ENCODE results near the gene KCNK13.

Gene KCNK13

DNA sequence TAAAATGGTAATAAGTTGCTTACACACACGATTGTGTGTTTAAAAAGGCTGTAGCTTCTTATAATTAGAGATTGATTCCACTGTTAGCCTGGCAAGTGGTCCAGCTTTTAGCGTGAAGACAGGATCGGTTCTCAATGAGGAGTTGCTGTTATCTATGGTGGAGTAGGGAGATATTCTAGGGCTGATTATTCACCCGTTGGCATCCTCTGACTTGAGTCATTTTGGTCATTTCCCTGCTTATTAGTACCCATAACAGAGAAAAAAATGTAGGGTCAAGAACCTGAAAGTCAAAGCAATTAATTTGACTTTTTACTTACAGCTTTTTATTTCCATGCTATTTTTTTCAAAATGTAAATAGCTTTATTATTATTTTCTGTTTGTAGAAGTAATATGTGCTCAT, 76.0 kb downstream of the KCNK13 start:
- no peak for DNase-seq

- DNase-seq, result no peak
These were observed 77.4 kb downstream of the KCNK13 start for GRCh38 chr14:90139199-90139598.

DNA sequence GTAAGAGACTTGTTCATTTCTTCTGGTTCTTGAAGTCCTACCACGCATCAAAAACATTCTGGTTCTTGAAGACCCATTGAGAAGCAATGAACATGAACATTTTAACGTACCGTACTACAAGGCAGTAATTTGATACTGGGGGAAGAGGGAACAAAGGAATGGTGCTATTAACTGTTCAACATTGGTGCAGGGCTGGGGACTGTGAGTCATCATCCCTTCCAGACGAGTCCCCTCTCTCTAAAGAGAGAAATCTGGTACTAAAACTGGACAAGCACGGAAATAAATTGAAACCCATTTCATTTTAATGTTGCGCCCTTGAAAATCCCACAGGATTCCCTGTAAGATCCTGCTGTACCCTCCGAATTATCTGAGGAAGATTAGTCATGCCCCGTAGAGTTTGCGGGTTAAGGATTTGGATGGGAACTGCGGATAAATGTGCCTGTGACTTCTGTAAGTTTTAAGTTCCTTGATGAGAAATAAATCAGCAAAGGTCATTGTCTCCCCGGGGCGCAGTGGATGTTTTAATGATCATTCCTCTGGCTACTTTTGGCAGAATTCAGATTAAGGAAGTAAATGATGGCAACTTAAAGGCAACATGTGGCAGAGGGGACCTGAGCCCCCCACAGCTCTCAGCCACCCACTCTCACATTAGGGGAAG, 78.6 kb downstream of the KCNK13 start:
- DNase-seq, result no peak

GRCh38 chr14:90140956-90141316, 79.1 kb downstream of the KCNK13 start:
- no peak for DNase-seq

DNA sequence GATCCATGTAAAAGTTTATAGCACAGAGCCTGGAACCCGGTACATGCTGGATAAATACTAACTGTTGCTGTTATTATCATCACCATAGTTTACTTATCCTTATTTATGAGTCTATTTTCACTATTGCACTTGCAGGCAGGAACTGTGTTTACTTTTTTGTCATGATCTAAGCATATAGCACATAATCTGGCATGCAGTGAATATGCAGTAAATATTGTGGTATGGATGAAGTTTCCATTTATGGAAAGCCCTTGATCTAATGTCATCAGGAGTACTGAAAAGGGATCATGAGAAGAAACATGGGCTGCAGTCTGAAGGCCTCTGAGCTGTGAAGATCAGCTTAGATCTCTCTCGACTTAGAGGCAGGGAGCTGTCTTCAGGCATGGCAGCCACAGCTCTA, 91.6 kb downstream of the KCNK13 start:
- DNase-seq, result no peak

- DNase-seq, result no peak
These were observed 92.3 kb downstream of the KCNK13 start for GRCh38 chr14:90154110-90154509.

GRCh38 chr14:90159146-90159545, 97.4 kb downstream of the KCNK13 start:
- DNase-seq, result no peak

DNA sequence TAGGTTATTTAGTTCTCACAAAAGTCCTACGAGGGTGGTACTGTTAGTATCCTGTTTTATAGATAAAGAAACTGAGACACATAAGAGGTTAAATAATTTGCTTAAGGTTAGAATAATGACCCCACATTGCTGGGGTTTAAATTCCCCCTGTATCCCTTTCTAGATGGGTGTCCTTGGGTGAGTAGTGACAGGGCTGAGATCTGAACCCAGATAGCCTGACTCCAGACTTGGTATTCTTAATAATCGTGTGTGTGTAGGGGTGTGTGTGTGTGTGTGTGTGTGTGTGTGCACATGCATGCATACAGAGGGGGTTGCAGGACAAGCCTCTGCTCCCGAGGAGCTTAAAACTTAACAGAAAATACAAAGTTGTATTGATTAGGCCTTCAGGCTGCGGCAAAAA, 97.9 kb downstream of the KCNK13 start:
- DNase-seq, result no peak

GRCh38 chr14:90161129-90161528, 99.3 kb downstream of the KCNK13 start:
- no peak for DNase-seq

DNA sequence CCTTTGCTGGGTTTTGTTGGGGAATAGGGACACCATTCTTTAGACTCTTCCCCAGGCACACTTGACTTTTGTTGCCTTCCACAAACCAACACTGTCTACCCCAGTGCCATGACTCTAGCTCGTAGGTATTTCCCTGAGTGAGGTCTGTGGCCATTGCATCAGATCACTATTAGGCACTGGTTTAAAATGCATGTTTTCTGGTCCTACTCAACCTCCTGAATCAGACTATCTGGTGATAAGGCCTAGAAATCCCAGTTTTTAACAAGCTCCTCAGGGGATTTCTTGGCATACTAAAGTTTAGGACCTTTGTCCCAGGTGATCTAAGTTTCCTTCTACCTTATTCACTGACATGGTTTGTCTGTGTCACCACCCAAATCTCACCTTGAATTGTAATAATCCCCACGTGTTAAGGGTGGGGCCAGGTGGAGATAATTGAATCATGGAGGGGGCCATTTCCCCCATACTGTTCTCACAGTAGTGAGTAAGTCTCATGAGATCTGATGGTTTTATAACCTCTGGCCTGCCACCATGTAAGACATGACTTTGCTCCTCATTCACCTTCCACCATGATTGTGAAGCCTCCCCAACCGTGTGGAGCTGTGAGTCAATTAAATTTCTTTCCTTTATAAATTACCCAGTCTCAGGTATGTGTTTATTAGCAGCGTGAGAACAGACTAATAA, 106.8 kb downstream of the KCNK13 start:
- DNase-seq, result no peak

GRCh38 chr14:90175631-90176030, 113.8 kb downstream of the KCNK13 start:
- no peak for DNase-seq

- no peak for DNase-seq
These were observed 115.9 kb downstream of the KCNK13 start for GRCh38 chr14:90177539-90178189.

DNA sequence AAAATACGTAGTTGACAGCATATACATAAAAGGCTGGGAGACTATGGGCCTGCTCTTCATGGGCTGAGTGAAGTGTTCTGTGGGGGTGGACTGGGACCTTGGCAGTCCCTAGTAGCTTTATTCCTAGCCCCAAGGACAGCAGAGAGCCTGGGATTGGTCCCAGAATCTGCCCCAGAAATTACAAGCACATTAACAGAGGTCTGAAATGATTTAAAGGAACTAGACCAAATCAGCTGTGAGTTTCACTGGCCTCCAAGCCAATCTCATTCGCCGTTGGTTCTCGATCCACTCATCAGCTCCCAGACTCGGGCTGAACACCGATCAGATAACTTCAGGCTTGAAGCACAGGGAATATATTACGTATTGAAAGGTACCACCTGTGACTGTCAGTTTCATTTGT, 117.6 kb downstream of the KCNK13 start:
- no peak for DNase-seq

- DNase-seq, result no peak
These were observed 118.3 kb downstream of the KCNK13 start for GRCh38 chr14:90179809-90180779.

GRCh38 chr14:90184094-90184493, 122.3 kb downstream of the KCNK13 start:
- no peak for DNase-seq

DNA sequence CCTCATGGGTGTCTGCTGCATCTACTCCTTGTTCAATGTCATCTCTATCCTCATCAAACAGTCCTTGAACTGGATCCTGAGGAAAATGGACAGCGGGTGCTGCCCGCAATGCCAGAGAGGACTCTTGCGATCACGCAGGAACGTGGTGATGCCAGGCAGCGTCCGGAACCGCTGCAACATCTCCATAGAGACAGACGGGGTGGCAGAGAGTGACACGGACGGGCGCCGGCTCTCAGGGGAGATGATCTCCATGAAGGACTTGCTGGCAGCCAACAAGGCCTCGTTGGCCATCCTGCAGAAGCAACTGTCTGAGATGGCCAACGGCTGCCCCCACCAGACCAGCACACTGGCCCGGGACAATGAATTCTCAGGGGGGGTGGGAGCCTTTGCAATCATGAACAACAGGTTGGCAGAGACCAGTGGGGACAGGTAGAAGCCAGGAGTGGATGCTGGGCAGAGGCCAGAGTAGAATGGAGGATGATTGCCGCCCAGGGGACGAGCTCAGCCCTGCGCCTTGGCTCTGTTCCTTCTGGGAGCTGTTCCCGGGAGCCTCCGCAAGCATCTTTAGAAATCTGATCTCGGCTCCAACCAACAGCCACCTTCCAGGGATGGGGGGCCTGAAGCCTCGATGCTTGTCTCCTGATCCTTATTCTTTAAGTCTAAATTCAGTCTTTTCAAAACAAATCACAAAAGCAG, 122.9 kb downstream of the KCNK13 start:
- DNase-seq, result no peak

- DNase-seq, result no peak
These were observed 126.8 kb downstream of the KCNK13 start for GRCh38 chr14:90188588-90188987.

GRCh38 chr14:90191154-90191553, 129.4 kb downstream of the KCNK13 start:
- no peak for DNase-seq

DNA sequence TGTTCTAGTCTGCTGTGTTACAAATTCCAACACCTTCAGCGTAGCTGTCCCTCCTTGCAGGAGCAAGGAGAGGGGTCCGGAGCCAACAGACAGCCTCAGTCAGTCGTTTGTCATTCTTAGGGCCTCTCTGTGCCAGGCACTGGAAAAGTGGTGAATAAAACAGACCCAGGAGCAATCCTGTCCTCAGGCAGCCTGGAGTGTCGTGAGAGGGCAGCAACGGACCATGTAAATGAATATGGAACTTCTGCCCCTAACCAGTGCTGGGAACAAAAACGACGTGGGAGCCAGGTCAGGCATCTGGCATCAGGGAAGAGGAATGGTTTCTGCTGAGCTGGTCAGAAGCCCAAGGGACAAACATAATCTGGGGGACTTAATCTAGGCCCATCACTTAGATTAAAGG, 129.8 kb downstream of the KCNK13 start:
- no peak for DNase-seq

GRCh38 chr14:90193925-90194324, 132.1 kb downstream of the KCNK13 start:
- DNase-seq, result no peak

DNA sequence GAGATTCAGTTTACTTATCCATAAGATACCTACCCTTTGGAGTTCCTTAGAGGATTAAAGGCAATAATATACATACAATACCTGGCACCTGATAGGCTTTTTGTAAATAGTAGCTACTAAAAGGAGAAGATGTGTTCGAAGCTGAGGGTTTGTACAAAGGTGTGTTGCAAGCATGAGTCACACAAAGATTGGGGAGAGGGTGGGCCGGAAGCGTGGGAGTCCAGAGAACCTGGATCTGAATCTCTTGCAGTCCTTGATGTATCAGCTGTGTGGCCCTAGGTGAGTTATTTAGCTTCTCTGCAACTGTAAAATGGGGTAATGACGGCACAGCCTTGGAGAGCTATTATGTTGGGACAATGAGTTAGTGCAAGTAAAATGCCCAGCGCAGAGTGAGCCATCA, 132.9 kb downstream of the KCNK13 start:
- DNase-seq, result no peak

DNA sequence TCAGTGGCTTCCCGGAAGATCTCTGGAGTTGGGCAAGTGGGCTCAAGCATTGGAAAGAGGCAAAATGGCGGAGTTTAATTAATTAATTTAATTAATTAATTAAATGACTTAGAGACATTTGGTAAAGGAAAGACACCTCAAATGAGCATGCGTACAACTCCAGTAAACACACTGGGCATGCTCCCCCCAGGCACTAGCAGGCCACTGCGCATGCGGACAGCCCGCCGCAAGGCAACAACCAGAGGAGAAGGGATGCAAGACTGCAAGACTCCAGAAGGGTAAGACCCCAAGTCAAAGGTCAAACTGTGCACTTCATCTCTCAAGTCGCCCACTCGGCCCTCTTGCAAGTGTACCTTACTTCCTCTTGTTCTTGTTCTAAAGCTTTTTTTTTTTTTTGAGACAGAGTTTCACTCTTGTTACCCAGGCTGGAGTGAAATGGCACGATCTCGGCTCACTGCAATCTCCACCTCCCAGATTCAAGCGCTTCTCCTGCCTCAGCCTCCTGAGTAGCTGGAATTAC, 136.8 kb downstream of the KCNK13 start:
- no peak for DNase-seq
